ENCODE results near the gene STX1B.

GRCh38 chr16:31008551-31008950 lies 1.9 kb downstream of the STX1B start:
- TF ChIP-seq, protein P1, sequence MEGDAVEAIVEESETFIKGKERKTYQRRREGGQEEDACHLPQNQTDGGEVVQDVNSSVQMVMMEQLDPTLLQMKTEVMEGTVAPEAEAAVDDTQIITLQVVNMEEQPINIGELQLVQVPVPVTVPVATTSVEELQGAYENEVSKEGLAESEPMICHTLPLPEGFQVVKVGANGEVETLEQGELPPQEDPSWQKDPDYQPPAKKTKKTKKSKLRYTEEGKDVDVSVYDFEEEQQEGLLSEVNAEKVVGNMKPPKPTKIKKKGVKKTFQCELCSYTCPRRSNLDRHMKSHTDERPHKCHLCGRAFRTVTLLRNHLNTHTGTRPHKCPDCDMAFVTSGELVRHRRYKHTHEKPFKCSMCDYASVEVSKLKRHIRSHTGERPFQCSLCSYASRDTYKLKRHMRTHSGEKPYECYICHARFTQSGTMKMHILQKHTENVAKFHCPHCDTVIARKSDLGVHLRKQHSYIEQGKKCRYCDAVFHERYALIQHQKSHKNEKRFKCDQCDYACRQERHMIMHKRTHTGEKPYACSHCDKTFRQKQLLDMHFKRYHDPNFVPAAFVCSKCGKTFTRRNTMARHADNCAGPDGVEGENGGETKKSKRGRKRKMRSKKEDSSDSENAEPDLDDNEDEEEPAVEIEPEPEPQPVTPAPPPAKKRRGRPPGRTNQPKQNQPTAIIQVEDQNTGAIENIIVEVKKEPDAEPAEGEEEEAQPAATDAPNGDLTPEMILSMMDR (IDR thresholded peaks at IDR 0.05): no peak
- no peak for TF ChIP-seq POLR2AphosphoS5 (IDR thresholded peaks at IDR 0.05; ENCODE audit: low read depth, low read length)

Data from Panc1 (cell line).